ENCODE measurements around the gene FER1L5.

FER1L5 gene

DNA sequence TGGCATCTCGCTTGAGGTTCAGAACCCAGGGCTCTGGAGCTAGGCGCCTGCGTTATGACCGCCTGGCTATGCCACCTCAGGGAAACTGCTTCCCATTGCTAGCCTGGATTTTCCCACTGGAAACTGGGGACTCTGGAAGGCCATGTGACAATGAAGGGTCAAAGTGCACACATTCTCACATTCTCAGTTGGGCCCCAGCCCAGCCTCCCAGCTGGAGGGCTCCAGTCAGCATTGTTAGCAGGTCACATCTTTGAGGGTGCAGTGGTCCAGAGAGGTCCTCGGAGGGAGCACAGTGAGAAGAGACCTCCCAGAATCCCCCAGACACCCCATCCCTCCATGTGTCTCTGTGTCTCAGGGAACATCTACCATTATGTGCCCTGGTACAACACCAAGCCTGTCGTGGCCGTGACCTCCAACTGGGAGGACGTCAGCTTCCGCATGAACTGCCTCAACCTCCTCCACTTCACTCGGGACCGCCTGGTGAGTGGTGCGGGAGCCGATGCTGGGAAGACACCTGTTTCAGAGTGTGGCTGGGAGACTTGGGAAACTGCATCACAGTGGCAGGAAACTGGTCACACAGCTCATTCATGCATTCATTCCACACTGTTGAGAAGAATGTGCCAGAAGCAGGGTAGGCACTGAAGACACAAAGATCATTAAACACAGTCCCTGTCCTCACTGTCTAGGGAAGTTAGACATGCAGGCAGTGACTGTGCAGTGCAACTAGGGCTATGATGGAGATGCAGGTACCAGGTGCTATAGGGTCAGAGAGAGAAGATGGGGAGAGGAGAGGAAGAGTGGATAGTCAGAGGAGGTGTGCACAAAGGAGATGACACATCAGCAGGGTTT, 41.6 kb downstream of the FER1L5 start:
- DNase-seq, result no peak

DNA sequence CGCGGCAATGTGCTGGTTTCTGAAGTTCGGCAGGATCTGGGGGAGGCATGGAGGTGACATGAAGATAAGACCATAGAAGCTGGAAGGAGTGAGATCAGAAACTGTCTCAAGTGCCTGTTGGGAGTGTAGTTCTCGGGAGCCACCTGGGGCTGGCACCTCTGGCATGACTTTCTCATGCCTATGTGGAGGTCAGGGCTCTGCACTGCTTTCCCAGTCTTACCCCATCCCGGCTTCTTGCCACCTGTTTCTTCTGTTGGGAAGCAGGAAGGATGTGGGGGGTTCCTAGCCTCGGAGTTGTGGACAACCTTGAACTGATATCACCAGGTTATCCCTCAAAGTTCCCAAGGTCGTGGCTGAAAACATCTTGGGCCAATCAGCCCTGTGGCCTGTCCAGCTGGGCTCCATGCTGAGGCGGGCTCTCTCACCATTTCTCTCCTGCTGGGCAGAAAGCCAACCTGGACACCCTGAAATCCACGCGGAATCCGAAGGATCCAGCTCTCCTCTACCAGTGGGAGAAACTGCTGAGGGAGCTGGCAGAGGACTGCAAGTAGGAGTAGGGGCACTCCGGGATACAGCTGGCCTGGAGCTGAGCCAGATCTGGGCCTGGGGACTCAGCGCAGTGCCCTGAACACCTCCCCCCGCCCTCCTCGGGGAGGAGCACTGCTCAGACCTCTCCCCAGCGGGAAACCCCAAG, 42.5 kb downstream of the FER1L5 start:
- DNase-seq, result no peak

DNA sequence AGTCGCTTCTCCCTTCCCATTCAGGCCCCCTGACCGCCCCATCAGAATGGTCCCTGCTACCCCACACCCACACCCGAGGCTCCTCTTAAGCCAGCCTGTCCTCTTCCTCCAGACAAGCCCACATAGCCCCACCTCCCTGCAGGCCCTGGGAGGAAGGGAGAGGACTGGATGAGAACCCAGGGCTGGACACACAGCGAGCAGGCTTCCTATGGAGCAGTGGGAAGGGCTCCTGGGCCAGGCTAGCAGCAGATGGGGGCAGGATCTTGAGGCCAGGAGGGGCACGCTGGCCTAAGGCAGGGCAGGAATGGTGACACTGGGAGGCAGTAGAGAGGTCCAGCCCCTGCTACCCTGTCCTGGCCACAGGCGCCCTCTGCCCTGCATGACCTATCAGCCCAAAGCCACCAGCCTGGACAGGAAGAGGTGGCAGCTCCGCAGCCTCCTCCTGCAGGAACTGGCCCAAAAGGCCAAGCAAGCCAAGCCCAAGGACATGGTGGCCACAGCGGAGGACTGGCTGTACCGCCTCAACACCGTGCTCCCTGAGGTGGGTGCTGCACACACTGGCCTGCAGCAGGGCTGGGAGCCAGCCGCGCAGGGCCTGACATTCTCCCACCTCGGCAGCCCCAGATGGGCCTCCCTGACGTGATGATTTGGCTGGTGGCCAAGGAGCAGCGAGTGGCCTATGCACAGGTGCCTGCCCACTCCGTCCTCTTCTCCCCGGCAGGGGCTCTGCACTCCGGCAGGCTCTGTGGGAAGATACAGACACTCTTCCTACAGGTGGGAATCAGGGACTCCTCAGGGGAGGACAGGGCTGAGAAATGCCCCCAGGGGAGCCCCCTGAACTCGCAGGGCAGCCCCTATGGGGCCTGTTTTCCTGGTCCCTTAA, 43.3 kb downstream of the FER1L5 start:
- DNase-seq, result peak; percentile 9

DNA sequence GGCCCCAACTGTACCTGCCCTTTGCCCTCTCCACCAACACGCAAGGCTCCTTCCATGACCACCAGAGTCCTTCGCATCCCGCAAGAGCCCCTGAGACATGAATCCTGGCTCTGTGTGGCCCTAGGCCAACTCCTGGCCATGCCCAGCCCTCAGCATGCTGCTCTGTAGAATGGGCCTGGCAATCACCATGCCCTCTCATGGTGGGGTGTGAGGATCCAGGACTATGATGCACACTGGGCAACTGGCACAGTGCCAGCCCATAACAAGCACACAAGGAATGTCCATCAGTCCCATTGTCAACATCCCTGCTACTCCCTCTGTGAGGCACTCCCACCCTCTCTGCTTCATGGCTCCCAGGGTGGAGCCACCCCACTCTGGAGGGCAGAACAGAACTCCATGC, 44.7 kb downstream of the FER1L5 start:
- DNase-seq, result no peak

DNA sequence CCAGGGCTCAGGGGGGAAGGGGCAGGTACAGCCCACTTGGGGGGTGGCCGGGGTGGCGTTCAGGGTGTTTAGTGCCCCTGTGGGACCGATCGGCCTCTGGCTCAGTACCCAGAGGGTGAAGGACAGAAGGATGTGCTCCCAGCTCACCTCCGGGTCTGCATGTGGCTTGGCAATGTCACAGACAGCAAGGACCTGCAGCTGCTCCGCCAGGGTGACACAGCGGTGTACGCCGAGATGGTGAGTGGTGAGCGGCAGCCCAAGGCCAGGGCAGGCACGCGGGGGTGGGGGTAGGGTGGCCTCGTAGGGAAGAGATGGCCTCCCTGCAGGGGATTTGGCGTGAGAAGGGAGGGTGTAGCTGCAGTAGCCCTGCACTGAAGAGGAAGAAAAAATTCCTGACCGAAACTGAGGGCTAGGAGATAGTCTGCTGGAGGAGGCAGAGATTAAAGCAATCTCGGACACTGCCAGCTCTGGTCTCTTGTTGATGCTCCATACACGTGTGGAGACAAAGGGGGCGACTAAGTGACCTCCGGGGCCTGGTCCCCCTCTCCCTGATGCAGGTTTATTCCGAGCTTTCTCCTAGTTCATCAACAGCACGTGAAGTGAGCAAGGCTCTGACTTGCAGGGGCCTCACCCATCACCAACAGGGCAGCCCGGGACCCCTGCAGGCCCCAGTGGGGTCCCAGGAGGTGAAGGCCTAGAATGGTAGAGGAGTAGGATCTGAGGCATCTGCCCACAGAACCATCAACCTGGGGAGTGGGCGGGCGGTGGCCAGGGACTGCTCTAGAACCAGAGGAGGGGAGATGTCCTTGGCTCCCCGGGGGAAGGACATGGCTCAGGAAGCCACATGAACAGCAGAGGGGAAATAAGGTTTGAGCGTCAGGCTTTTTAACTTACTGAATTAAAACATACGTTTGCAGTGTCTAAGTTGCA, 45.4 kb downstream of the FER1L5 start:
- DNase-seq, result no peak

DNA sequence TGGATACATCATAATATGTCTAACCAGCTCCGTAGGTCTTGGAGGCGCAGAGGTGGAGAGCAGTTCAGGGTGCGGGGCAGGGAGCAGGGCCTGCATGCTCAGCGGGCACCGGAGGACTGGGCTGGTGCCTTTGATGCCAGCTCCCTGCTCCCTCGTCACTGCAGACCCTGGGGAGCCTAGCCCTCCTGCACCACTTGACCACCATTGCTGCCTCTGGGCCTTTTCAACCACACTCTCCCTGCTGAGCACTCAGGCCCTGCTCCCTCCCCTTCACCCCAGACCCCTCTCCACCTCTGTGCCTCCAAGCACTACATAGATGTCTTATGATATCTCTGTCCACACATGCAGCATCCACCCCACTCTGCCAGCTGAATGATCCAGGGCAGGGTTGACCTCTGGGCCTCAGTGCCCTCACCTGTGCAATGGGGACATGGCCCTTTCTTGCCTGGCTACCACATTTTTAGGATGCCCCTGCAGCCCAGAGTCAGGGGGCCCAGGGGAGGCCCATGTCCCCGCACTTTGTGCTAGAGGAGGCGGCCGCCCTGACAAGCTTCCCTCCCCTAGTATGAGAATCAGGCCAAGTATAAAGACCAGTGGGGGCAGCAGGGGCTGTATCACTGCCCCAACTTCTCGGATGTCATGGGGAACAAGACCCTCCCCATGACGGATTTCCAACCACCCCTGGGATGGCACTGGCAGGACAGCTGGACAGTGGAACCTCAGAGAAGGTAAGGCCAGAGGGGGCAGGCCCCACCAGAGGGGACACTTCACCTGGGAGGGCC, 46.3 kb downstream of the FER1L5 start:
- DNase-seq, result no peak

GRCh38 chr2:96689431-96689991, 46.9 kb downstream of the FER1L5 start:
- no peak for DNase-seq

DNA sequence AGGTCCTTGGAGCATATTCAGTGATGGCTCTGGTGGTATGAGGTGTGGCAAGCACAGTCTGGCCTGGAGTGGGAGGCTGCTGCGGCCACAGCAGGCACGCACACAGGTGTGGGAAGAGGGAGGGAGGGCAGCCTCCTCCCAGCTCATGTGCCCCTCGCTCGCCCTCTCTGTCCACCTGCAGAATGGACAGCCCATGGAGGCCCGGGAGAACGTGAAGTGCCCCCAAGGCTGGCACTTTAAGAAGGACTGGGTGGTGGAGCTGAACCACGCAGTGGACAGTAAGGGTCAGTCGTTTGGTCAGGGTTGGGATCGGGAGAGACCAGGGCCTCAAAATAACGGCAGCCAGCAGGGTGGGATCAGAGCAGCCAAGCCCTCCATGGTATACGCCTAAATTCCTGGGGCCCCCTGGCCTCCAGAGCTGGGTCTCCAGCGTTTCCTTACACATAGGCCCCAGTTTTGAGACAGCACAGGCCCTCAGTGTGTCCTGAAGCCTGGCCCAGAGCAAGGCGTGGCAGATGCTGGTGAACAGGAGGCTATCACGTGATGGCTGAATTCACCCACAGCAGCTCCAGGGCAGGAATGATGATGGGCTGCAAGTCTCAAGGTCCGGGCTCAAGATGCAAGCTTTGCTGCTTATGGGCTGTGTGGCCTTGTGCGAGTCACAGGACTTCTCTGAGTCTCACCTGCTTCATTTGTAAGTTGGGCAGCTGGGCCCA, 47.9 kb downstream of the FER1L5 start:
- DNase-seq, result no peak

DNA sequence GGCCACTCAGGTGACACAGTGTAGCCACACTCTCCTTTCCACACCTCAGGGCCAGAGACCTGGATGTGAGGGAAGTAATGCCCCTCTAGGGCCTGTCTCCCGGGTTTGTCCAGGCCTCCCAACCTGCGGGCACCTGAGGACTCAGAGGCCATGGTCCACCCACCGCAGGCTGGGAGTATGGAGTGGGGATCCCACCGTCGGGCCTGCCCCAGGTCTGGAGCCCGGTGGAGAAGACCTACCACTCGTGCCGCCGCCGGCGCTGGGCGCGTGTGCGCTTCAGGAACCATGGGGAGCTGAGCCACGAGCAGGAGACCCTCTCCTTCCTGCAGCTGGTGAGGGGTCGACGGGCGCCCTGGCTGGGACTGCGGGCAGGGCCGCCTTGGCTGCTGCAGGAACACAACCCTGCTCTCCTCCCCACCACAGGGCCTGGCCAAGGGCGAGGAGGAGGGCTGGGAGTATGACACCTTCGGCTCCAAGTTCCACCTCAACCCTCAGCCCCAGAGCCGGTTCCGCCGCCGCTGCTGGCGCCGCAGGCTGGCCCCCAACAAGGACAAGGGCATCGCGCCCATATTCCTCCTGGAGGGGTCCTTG, 48.6 kb downstream of the FER1L5 start:
- no peak for DNase-seq

DNA sequence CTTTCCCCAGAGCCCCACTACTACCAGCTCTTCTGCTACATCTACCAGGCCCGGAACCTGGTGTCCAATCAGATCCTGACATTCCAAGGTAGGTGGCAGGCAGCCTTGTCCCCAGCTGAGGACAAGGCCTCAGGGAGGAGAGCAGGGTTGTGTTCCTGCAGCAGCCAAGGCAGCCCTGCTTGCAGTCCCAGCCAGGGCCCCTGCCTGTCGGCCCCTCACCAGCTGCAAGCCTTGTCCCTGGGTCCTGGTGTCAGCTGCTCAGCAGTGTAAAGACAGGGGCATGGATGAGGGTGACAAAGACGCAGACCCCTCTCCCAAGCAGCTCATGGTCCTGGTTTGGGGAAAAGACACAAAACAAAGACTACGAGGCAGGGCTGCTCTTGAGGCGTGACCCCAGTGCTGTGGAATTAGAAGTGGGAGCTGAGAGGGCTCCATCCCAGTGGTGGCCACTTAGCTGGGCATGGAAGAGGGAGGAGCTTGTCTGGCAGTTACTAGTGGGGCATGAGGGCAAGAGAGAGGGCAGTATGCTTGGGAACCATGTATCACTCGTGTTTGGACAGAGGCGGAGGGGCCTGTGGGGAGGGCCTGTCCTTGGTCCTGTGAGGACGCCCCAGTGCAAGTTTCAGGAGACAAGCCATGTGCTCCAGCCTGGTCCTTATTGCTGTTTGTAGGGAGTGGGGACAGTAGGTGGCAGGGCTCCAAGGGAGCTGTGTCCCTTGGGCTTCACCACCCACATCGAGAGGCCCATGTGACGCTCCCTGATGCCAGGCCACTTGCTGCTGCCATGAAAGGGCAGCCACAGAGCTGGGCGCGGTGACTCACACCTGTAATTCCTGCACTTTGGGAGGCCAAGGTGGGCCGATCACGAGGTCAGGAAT, 49.8 kb downstream of the FER1L5 start:
- DNase-seq, result no peak

GRCh38 chr2:96693286-96694200, 51.0 kb downstream of the FER1L5 start:
- DNase-seq, result no peak

GRCh38 chr2:96694279-96694678, 51.7 kb downstream of the FER1L5 start:
- no peak for DNase-seq

DNA sequence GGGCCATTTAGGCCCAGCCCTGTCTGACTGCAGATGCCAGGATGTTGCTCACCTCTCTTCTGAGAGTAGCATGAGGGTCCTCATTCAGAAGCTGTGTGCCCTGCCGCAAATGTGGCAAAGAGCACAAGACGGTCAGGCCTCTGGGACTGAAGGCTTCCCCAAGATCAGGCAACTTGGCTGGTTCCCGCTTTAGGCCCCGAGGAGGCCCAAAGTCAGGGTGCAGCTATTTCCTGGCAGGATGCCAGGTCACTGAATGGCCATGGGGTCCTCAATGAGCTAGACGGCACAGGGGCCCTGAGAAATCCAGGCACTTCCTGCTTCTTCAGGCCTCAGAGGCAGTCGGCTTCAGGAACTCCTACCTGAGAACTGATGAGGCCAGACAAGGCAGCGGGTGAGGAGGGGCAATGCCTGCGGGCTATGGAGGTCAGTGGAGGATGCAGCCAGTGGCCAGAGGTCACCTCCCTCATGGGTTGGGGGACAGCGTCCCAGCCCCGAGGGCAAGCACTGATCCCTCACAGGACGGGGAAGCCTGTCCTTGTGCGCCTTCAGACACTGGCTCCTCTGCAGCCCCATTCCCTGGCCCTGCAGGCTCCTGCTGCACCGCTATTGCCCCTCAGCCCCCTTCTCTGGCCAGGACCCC, 52.4 kb downstream of the FER1L5 start:
- DNase-seq, result no peak

GRCh38 chr2:96695602-96696001, 53.0 kb downstream of the FER1L5 start:
- DNase-seq, result no peak

DNA sequence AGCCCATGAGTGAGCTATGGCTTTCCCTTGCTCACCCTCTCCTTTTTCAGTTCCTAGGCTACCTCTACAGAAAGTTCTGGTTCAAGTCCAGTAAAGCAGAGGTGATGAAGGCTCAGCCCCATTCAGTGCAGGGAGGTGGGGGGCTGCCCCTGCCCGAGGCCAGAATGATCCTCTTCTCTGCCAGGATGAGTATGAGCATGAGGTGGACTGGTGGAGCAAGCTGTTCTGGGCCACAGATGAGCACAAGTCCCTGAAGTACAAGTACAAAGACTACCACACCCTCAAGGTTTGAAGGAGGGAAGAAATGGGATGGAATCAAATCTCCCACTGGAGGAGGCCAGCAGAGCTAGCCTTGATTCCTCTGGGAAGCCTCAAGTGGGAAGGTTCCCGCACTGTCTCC, 54.9 kb downstream of the FER1L5 start:
- DNase-seq, result no peak

- no peak for DNase-seq
Observed at GRCh38 chr2:96698221-96698861, 55.8 kb downstream of the FER1L5 start.

DNA sequence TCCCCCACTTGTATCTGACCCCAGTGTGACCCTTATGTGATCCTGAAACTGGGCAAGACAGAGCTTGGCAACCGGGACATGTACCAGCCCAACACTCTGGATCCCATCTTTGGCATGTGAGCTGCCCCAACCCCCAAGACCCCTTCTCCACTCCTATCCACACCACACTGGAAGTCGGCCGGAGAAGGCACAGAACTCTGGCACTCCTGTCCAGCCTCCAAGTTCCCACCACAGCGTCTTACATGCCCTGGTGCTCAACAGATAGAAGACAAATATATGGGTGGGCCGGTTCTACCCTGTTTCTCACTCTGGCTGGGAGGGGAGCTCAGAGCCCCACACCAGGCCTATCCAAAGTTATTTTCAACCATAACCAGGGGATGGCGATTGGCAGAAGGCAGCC, 56.5 kb downstream of the FER1L5 start:
- no peak for DNase-seq

Data from fibroblast of skin of right quadriceps (primary cell).